ENCODE results near the gene RASGRP3.

- no peak for TF ChIP-seq CTCF (conservative IDR thresholded peaks at IDR 0.05; ENCODE audit: low read depth, low read length)
- no peak for TF ChIP-seq EZH2 (IDR thresholded peaks at IDR 0.05; ENCODE audit: borderline replicate concordance, low read depth, low read length, poor library complexity, severe bottlenecking)
These were observed 40.4 kb upstream of the RASGRP3 start for GRCh38 chr2:33436083-33436482.
